ENCODE measurements around the gene DUSP10. TPM values are rescaled to one million over a fixed set of nuclear protein-coding genes. Genes with fewer than 3 reads are reported as not detected.
A peak's percentile ranks its signal among the peaks of the same experiment; 100 is the strongest.

DUSP10 gene
- total and polyA plus RNA-seq, 8 donors = 4.7 to 14.5 (median 9.3) TPM

- H3K4me3 ChIP-seq = no peak overlapping the region
- no peaks in the 10 kb centered on the region for H3K27me3 ChIP-seq
- TF ChIP-seq CTCF (IDR thresholded peaks at IDR 0.05) = no peak
- H3K4me1 ChIP-seq = peaks cover 0 to 20% (median 0%) of the 10 kb centered on the region in 3 donors
- H3K36me3 ChIP-seq = no peaks in the 10 kb centered on the region
- 99 to 100% methylated on average over 1 of the region's 1 CpG for WGBS, 2 donors
- intact Hi-C loops (cut with DNase I) = no loop called here
- no peak for DNase-seq
- ATAC-seq = no peak
- no peak for FAIRE-seq
- no peaks in the 10 kb centered on the region for H3K9me3 ChIP-seq
- no peak overlapping the region for H3K27ac ChIP-seq
These were observed 13.8 kb downstream of the DUSP10 start for GRCh38 chr1:221728037-221728505.

GRCh38 chr1:221727146-221728036, 14.5 kb downstream of the DUSP10 start:
- TF ChIP-seq CTCF (IDR thresholded peaks at IDR 0.05) = no peak
- DNase-seq (no peak), FAIRE-seq (no peak), ATAC-seq (no peak)
- Histone ChIP-seq H3K27me3 (no peaks in the 10 kb centered on the region), H3K9me3 (no peaks in the 10 kb centered on the region), H3K27ac (no peak overlapping the region), H3K4me3 (no peak overlapping the region), H3K36me3 (no peaks in the 10 kb centered on the region), H3K4me1 (peaks cover 0 to 20% (median 0%) of the 10 kb centered on the region in 3 donors)
- intact Hi-C loops (cut with DNase I) = no loop called here
- 94 to 96% methylated on average over 3 of the region's 3 CpGs for WGBS, 2 donors

GRCh38 chr1:221725735-221726672, 15.9 kb downstream of the DUSP10 start:
- WGBS, 2 donors = 83 to 92% methylated on average over 3 of the region's 3 CpGs
- H3K4me3 ChIP-seq = no peak overlapping the region
- ATAC-seq (peak in 3 of 4 donors; percentile 34 to 59 (median 51)), FAIRE-seq (no peak), DNase-seq (no peak)
- intact Hi-C loops (cut with DNase I) = no loop called here
- peak overlapping the region in 1 of 4 donors; percentile 9 for H3K27ac ChIP-seq
- peaks cover 0 to 20% (median 0%) of the 10 kb centered on the region in 3 donors for H3K4me1 ChIP-seq
- H3K27me3 ChIP-seq = no peaks in the 10 kb centered on the region
- TF ChIP-seq CTCF (IDR thresholded peaks at IDR 0.05) = no peak
- no peaks in the 10 kb centered on the region for H3K9me3 ChIP-seq
- H3K36me3 ChIP-seq = no peaks in the 10 kb centered on the region

- H3K27ac ChIP-seq = peak overlapping the region in 1 of 4 donors; percentile 9
- peaks cover 0 to 23% (median 0%) of the 10 kb centered on the region in 3 donors for H3K4me1 ChIP-seq
- no peaks in the 10 kb centered on the region for H3K9me3 ChIP-seq
- no peak overlapping the region for H3K4me3 ChIP-seq
- DNase-seq (no peak), FAIRE-seq (no peak), ATAC-seq (peak in 3 of 4 donors; percentile 67 to 76 (median 68))
- H3K36me3 ChIP-seq = no peaks in the 10 kb centered on the region
- H3K27me3 ChIP-seq = no peaks in the 10 kb centered on the region
- no peak for TF ChIP-seq CTCF (IDR thresholded peaks at IDR 0.05)
- WGBS, 2 donors = 82 to 91% methylated on average over 4 of the region's 4 CpGs
- intact Hi-C loops (cut with DNase I) = no loop called here
These were observed 16.8 kb downstream of the DUSP10 start for GRCh38 chr1:221724931-221725605.
